GM12875 (cell line): Measurements from ENCODE around the gene SMOC2.

Experiments
- H3K4me3 ChIP-seq: one replicate; pipeline ENCODE4 v1.5.1; 2011; ENCODE audit warnings: low read depth, low read length, control low read depth
- TF ChIP-seq, protein P1 (sequence below): IDR thresholded peaks from 2 replicates; pipeline ENCODE4 v1.5.1; 2011; ENCODE audit warnings: low read depth, mild to moderate bottlenecking, control low read depth, inconsistent platforms, low read length, moderate library complexity, borderline replicate concordance; ENCODE audit not compliant: insufficient read depth

Gene SMOC2

DNA sequence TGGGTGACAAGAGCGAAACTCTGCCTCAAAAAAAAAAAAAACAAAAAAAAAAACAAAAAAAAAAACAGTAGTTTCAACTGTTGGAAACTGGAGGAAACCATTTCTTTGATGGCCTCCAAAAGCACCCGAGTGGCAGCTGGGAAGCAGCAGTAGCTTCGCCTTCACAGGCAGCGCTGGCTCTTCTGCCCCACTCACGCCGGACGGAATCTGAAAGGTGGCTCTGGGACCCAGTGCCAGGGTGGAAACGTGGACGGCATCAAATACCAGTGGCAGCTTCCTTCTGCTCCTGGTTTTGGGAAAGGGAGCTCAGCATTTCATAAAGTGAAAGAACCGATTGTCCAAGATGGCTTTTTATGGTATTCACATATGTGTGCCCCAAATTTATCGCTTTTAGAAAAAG is 159.4 kb downstream of the SMOC2 start:
- TF ChIP-seq, protein P1, sequence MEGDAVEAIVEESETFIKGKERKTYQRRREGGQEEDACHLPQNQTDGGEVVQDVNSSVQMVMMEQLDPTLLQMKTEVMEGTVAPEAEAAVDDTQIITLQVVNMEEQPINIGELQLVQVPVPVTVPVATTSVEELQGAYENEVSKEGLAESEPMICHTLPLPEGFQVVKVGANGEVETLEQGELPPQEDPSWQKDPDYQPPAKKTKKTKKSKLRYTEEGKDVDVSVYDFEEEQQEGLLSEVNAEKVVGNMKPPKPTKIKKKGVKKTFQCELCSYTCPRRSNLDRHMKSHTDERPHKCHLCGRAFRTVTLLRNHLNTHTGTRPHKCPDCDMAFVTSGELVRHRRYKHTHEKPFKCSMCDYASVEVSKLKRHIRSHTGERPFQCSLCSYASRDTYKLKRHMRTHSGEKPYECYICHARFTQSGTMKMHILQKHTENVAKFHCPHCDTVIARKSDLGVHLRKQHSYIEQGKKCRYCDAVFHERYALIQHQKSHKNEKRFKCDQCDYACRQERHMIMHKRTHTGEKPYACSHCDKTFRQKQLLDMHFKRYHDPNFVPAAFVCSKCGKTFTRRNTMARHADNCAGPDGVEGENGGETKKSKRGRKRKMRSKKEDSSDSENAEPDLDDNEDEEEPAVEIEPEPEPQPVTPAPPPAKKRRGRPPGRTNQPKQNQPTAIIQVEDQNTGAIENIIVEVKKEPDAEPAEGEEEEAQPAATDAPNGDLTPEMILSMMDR: no peak
- H3K4me3 ChIP-seq: no peak overlapping the region

DNA sequence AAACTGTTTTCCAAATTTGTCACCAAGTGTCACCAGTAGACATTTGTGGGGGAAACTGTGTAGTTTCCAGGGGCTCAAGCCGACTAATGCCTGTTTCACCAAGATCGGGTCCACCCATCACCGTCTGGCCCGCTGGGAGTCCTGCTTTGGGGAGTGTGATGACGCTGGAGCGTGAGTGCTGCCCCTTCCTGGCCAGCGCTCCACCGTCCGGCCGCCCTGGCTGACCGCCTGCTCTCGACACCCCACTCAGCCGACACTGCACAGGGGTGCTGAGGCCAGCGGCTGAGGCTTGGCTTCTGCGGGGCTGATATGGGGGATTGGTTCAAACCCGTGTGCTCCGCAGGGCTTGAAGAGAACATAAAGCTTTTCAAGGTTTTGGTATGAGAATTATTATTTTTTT is 160.1 kb downstream of the SMOC2 start:
- TF ChIP-seq, protein P1: no peak

DNA sequence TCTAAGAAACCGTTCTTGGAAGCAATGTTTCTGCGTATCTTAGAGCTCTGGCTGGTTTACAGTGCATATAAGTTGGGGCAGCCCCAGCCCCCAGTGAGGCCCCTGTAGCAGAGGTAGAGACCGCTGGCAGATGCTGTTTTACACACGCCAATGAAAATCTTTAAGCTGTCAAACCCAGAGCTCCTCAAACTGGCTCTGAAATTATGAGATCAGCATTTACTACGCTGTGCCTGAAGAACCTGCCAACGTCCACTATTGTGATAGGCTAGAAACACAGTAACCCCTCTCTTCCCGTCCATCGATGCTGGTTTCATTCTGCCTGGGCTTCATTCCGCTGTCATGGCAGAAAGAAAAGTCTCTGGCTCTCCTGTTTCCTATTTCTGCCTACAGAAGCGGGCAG is 160.6 kb downstream of the SMOC2 start:
- H3K4me3 ChIP-seq: no peak overlapping the region

More for the DNA sequence above, 160.1 kb downstream of the SMOC2 start:
- H3K4me3 ChIP-seq: no peak overlapping the region

DNA sequence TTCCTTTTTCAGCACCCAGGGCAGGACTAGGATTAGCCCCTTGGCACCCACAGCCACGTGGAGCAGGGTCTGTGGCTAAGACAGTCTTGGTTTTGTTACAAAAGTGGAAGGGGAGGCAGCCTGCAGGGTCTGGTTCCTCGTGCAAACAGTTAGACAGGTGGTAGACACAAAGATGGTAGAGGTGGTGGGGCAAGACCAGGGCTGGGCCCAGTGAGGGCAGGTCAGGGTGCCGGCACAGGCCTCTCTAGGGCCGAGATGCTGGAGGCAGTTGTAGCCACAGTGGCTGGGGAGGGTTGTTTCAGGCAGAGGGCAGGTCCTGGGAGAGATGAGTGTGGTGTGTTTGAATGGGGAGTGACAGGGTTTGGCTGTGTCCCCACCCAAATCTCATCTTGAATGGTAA is 161.6 kb downstream of the SMOC2 start:
- no peak overlapping the region for H3K4me3 ChIP-seq
- TF ChIP-seq, protein P1: no peak

More for the DNA sequence above, 160.6 kb downstream of the SMOC2 start:
- TF ChIP-seq, protein P1: no peak

- TF ChIP-seq, protein P1: no peak
- no peak overlapping the region for H3K4me3 ChIP-seq
These were observed 162.2 kb downstream of the SMOC2 start for GRCh38 chr6:168603234-168603633.

GRCh38 chr6:168605964-168606363 is 165.0 kb downstream of the SMOC2 start:
- TF ChIP-seq, protein P1: no peak
- no peak overlapping the region for H3K4me3 ChIP-seq

DNA sequence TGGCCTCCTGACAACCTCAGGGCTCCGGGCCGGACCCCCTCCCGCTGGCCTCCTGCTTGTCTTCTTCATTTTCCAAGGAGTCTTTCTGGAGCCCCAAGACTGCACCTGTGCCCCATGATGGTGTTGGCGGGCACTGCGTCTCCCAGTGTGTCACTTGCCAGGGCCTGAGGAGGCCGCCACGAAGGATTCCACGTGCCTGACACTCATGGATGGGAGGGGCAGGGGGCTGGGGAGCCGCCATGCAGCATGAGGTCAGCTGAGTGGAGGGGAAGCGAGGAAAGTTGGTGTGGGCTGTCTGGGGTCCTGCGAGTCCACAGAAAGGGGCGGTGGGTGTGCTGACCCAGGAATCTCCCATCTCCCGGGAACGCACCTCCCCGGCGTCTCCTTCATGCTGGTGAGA is 165.7 kb downstream of the SMOC2 start:
- H3K4me3 ChIP-seq: no peak overlapping the region
- TF ChIP-seq, protein P1: no peak
